ENCODE measurements around the gene SORCS3.

SORCS3 gene

DNA sequence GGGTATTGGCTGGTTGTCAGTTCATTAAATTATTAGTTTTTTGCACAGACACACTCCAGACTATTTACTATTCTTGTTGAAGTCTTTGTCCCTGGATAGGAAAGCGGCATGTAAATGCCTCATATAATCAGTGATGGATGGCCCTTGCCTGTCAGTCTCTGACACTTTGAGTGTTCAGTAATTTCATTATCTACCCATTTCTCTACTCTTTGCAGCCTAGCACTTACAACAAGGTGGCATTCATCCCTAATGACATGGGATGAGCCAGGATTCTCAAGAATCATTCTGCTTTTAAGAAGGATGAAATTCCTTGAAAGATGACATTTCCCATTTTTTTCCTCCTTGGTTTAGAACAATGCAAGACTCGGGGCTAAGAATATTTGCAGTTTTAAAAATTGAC is 155.7 kb downstream of the SORCS3 start:
- no peak overlapping the region for H3K4me3 ChIP-seq (ENCODE audit: low read length)
- no peak for TF ChIP-seq ZNF274 (IDR thresholded peaks at IDR 0.05; ENCODE audit: low read depth, low read length)

DNA sequence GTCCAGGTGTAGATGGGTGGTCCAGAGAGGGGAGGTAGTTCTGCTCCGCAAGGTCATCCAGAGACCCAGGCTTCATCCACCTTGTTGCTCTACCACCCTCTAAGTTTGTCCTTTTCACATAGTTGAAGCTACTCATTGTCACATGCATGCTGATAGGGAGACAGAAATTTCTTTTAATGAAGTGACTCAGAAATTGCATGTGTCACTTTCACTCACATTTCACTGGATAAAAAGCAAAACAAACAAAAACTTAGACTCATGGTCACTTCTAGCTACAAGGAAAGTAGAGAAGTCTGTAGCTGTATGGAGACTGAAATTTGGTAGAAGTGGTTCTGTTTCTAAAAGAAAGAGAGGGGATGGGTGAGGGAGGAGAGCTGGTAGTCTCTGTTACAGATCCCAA is 161.9 kb downstream of the SORCS3 start:
- no peak overlapping the region for H3K4me3 ChIP-seq (ENCODE audit: low read length)
- TF ChIP-seq ZNF274 (IDR thresholded peaks at IDR 0.05; ENCODE audit: low read depth, low read length) = no peak

DNA sequence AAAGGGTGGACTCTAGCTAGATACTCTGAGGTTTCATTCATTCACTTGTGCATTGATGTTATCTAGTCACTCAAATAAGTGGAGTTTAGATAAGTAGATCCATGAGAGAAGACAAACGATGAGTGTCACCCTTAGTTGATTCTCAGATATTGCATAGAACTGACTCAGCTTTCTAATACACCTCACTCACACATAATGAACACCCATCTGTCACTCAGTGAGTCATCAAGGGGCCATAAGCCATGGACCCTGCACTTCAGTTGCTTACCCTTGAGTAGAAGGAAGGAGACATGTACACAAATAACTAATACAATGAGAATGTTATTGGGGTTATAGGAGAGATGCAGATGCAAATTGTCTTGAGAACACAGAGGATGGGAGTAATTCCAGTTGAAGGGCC is 163.8 kb downstream of the SORCS3 start:
- no peak overlapping the region for H3K4me3 ChIP-seq (ENCODE audit: low read length)
- no peak for TF ChIP-seq ZNF274 (IDR thresholded peaks at IDR 0.05; ENCODE audit: low read depth, low read length)

DNA sequence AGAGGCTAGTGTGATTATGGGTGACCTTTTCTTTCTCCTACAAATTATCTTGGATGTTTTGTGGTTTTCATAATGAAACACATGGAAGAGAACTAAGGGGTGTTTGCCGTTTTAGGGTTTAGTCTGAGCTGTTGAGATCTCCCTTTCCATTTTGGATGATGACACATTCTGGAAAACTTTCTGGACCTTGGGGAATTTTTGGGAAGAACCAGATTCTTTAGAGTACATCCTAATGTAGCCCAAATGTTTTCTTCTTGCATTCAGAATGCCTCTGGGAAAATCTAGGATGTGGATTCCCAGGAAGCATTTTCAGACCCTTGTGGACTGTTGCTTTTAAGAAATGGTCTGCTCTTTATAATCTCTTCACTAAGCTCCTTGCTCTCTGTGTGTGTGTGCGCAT is 165.7 kb downstream of the SORCS3 start:
- no peak for TF ChIP-seq ZNF274 (IDR thresholded peaks at IDR 0.05; ENCODE audit: low read depth, low read length)
- no peak overlapping the region for H3K4me3 ChIP-seq (ENCODE audit: low read length)

DNA sequence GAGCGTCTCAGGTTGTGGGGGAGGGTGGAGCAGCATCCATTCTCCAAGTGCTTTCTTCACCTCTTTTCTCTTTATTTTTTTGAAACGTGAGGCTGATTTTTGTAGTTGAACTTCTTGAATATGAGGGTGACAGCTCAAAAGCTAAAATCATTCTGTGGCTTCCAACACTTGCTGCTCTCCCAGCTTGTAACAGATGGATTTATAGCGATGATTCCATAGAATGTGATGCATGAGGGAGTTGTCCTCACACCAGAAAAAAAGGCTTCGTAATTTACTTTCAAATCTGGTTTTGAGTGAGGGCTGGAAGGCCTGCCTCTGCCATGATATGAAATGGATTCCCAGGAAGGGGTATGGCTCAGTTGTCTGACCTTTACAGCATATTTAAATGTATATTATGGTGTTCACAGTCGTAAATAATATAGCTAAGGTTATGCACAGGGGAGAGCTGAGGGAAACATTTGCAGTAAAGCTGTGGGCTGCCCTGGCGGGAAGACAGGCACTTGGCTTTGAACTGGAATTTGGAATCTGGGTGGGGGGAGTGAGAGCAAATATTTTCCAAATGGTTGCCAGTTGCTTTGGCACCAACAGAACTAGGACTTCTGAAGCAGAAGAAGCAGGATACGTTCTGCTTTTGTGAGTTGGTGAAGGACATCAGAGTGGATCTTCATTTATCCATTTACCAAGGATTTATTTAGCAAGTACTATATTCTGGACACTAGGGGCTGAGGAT is 166.7 kb downstream of the SORCS3 start:
- no peak overlapping the region for H3K4me3 ChIP-seq (ENCODE audit: low read length)
- no peak for TF ChIP-seq ZNF274 (IDR thresholded peaks at IDR 0.05; ENCODE audit: low read depth, low read length)

DNA sequence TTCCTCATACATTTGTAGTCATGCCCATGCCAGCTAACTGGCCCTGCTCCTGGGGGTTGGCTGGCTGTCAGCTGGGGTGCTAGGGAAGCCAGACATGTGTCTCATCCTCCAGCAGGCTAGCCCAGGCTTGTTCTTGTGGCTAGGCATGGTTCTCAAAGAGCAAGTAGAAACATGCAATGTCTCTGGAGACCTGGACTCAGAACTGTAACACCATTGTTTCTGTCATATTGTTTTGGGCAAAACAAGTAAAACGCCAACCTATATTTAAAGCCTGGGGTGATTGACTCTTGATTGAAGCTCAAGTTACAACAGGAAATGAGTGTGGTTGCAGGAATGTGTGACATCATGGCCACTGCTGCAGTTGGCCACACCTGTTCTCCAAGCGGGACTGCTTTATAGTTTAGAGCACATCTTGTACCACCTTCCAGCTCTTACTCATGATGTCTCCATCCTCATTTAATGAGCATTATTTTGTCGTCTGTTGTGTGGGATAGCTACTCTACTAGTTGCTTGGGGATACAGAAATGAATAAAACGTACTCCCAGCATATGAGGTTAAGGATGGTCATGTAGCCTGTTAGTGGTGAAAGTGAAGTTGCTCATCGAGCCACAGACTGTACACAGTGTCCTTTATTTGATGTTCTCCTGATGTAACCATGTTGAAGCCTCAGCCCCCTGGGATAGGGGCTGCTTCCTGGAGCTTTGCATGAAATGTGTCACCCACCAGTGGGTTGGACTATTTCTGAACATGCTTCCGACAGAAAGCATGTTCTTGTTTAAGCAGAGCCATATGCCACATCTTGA is 168.4 kb downstream of the SORCS3 start:
- no peak overlapping the region for H3K4me3 ChIP-seq (ENCODE audit: low read length)
- no peak for TF ChIP-seq ZNF274 (IDR thresholded peaks at IDR 0.05; ENCODE audit: low read depth, low read length)

DNA sequence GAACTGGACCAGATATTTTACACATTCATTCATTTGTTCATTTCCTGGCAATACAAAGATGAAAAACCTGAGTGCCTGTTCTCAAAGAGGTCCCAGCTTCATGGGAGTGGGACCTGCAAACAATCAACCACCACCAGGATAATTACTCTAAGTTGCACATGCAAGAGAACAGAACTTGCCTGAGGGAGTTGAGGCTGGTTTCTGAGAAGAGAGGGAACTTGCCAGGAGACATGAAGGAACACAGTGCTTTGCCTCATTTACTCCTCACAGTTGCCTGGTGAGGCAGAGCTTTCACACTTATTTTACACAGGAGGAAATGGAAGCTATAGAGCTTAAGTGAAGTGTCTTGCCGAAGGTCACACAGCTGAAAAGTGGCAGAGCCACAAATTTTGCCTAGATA is 170.1 kb downstream of the SORCS3 start:
- no peak overlapping the region for H3K4me3 ChIP-seq (ENCODE audit: low read length)
- TF ChIP-seq ZNF274 (IDR thresholded peaks at IDR 0.05; ENCODE audit: low read depth, low read length) = no peak

DNA sequence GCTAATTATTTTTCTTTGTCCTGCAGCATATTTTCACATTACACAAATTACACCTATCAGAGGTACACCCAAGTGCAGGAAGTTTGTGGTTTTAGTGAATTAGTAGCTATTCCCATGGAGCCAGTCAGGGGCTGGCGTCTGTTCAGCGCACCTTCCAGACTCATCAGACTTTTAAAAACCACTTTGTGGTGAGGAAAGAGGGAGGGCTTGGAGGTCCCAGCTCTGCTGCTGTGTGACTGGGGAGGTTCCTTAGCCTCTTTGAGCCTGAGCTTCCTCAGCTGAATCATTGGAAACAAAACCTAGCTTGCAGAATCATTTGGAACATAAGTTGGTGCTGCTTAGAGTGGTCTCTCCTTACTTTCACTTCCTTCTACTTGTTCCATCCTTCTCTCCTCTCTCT is 175.4 kb downstream of the SORCS3 start:
- no peak for TF ChIP-seq ZNF274 (IDR thresholded peaks at IDR 0.05; ENCODE audit: low read depth, low read length)

DNA sequence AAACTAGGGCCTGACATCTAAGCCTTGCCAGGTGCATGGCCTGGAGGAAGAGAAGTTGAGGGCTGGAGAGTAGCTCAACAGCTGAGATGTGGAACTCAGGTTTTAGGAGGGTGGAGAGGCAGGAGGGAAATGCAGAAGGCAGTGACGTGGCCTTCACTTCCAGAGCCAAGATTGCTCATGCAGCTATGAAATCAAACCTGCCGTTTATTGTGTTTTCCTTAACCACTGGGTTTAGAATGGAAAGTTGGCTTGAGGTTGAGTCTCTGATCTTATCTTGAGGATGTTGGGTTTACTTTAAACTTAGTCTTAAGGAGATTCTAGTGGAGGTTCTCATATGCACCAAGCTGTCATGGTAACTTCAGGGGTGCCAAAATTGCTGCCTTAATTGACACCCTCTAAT is 178.6 kb downstream of the SORCS3 start:
- no peak overlapping the region for H3K4me3 ChIP-seq (ENCODE audit: low read length)
- TF ChIP-seq ZNF274 (IDR thresholded peaks at IDR 0.05; ENCODE audit: low read depth, low read length) = no peak

More for the DNA sequence above, 175.4 kb downstream of the SORCS3 start:
- no peak overlapping the region for H3K4me3 ChIP-seq (ENCODE audit: low read length)

DNA sequence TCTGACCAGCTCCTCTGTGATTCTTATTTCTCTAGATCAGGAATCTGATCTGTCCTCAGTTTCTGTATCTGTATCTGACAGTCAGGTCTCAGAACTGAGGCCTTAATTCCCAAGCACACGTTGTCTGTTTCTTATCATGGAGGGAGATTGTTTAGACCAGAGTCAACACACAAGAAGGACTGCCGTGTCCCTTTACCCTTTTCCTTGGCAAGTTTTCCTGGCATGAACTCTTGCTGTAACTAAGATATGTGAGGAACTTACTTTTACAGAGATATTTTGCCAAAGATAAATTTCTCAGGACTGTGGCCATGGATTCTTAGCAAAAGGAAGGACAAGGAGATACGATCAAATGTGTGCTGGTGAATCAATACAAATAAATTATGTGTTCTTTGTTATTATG is 181.0 kb downstream of the SORCS3 start:
- H3K4me3 ChIP-seq (ENCODE audit: low read length) = no peak overlapping the region
- no peak for TF ChIP-seq ZNF274 (IDR thresholded peaks at IDR 0.05; ENCODE audit: low read depth, low read length)

DNA sequence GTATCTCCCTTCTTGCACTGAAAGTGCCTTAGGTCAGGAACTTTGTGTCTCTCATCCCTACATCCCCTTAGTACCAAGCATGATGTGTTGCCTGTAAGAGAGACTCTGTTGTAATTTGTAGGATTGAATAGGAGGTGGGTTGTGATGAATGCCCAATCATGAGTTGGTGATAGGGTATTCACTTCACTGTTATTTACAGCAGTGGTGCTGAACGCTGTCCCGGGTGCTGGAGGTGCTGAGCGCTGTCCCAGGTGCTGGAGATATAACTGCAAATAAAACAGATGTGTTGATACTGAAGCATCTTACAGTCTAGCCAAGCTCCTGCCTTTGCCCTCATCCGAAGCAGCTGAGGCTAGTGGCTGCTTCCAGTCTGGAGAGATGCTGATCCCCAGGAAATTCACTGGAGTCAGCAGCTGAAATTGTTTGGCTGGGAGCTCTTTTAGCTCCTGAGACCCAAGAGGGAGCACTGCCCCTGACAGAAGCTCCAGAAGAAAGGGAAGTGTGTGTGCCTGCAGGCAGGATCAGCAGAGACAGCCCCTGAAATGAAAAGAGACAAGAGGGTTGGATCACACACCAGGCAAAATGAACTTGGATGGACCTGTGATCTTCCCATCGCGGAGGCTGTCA is 183.4 kb downstream of the SORCS3 start:
- H3K4me3 ChIP-seq (ENCODE audit: low read length) = no peak overlapping the region
- TF ChIP-seq ZNF274 (IDR thresholded peaks at IDR 0.05; ENCODE audit: low read depth, low read length) = no peak

DNA sequence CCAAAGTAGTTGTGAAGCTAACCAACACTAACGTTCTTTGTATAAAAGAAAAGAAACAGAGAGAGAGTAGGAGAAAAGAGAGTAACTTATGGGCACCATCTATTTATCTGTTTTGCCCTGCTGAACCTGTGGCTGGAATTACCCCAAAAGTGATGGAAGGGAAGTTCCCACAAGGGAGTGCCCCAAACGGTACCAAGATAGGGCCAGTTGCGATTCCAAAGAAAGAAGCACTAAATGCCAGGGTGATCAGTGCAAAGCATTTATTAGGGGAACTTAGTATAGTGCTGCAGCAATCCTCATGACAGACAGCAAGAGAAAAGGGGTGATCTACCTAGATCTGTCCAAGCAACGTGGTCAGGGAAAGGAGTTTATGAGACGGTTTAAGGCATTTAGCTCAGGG is 190.2 kb downstream of the SORCS3 start:
- H3K4me3 ChIP-seq (ENCODE audit: low read length) = no peak overlapping the region
- no peak for TF ChIP-seq ZNF274 (IDR thresholded peaks at IDR 0.05; ENCODE audit: low read depth, low read length)

DNA sequence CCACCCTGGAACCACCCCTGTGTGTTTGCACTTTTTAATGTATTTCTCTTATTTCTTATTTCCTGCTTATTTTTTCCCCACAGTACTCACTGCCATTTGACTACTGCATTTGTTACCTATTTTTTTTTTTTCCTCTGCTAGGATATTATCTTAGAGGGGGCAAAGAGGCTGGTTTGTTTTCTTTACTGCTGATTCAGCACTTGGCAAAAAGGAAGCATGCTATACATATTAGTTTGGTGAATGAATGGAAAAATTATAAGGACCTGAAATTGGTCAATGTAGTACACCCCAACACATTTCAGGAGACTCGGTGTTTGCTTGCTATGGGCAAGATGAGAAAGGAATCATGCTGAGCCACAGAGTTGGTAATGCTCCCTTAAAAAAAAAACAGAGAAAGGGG is 193.5 kb downstream of the SORCS3 start:
- no peak overlapping the region for H3K4me3 ChIP-seq (ENCODE audit: low read length)
- TF ChIP-seq ZNF274 (IDR thresholded peaks at IDR 0.05; ENCODE audit: low read depth, low read length) = no peak

DNA sequence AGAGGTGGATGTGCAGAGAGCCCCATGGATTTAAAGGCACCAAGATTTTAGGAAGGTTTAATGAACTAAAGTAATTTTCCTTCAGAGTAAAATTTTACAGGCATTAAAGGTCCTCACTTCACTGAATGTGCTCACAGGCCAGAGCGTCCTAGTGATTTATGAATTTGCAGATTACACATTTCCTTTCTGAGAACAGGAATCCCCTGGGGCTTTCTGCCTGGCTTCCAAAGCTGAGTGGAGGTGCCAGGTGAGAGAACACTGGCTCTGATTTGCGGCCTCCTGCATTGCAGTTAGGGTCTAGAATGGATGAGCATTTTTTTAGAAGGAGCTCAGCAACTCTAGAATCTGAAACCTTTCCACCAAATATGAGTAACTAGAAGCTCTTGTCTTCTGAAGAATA is 194.3 kb downstream of the SORCS3 start:
- H3K4me3 ChIP-seq (ENCODE audit: low read length) = no peak overlapping the region
- TF ChIP-seq ZNF274 (IDR thresholded peaks at IDR 0.05; ENCODE audit: low read depth, low read length) = no peak

DNA sequence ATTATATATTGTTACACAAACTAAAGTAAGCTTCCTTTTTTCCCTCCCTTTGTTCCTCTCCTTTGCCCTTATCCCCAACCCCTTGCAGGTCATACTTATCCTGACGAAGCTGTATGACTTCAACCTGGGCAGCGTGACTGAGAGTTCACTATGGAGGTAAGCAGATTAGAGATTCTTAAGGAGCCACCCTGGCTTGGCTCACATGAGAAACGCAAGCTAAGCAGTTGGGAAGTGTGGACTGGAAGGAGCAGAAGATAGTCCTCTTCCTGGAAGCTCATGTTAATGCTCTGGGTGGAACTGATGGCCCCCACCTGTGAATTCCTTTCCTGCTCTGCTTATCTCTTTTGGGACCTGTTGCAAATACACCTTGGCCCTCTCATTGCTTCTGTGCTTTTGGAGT is 201.6 kb downstream of the SORCS3 start:
- no peak for TF ChIP-seq ZNF274 (IDR thresholded peaks at IDR 0.05; ENCODE audit: low read depth, low read length)
- H3K4me3 ChIP-seq (ENCODE audit: low read length) = no peak overlapping the region
